GM19025 (cell line): ENCODE measurements around the gene GPSM1.
A peak's percentile ranks its signal among the peaks of the same experiment; 100 is the strongest.

Source experiments
- ATAC-seq: cut with Tn5 transposase; IDR thresholded peaks from one replicate; pipeline ENCODE4 v1.9.1; 2021; ENCODE audit warnings: mild to moderate bottlenecking, low read depth, moderate library complexity; ENCODE audit not compliant: unreplicated experiment

The GPSM1 gene

GRCh38 chr9:136391737-136392537 lies 64.6 kb downstream of the GPSM1 start:
- no peak for ATAC-seq

GRCh38 chr9:136392538-136393449 lies 65.5 kb downstream of the GPSM1 start:
- ATAC-seq, result no peak

GRCh38 chr9:136393531-136393930 lies 66.2 kb downstream of the GPSM1 start:
- no peak for ATAC-seq

GRCh38 chr9:136394312-136395019 lies 67.1 kb downstream of the GPSM1 start:
- no peak for ATAC-seq

GRCh38 chr9:136395020-136395340 lies 67.6 kb downstream of the GPSM1 start:
- no peak for ATAC-seq

GRCh38 chr9:136395345-136396218 lies 68.2 kb downstream of the GPSM1 start:
- ATAC-seq, result no peak

- ATAC-seq, result no peak
Measured at GRCh38 chr9:136396219-136396515, 68.8 kb downstream of the GPSM1 start.

- no peak for ATAC-seq
Measured at GRCh38 chr9:136397643-136398042, 70.3 kb downstream of the GPSM1 start.

- no peak for ATAC-seq
Measured at GRCh38 chr9:136398286-136398685, 70.9 kb downstream of the GPSM1 start.

GRCh38 chr9:136399176-136400037 lies 72.1 kb downstream of the GPSM1 start:
- no peak for ATAC-seq

GRCh38 chr9:136400038-136400834 lies 72.9 kb downstream of the GPSM1 start, which contains the start of gene SNAPC4:
Gene SNAPC4 (minus strand): TSS chr9:136400170. CDS start chr9:136398428, 1,742 bp downstream.
- ATAC-seq, result peak; percentile 62

- no peak for ATAC-seq
Measured at GRCh38 chr9:136401173-136401922, 74.0 kb downstream of the GPSM1 start.

- ATAC-seq, result no peak
Measured at GRCh38 chr9:136402067-136402466, 74.7 kb downstream of the GPSM1 start.

- no peak for ATAC-seq
Measured at GRCh38 chr9:136403538-136403914, 76.2 kb downstream of the GPSM1 start.

GRCh38 chr9:136403915-136404800 lies 76.8 kb downstream of the GPSM1 start:
- no peak for ATAC-seq

- no peak for ATAC-seq
Measured at GRCh38 chr9:136404801-136405136, 77.4 kb downstream of the GPSM1 start.

- ATAC-seq, result no peak
Measured at GRCh38 chr9:136405481-136405880, 78.1 kb downstream of the GPSM1 start.
